T-helper 22 cell (primary cell): ENCODE data around the gene GPR37L1.
"Not testable (repeated sequence)": the region's sequence is repeated elsewhere in the genome, so short reads cannot be mapped to it uniquely, and the experiment has no call there.

Experiments
- DNase-seq: peaks from one replicate; pipeline ENCODE4 v3.0.0-alpha.2; 2020; ENCODE audit warnings: low read depth

GPR37L1 gene

GRCh38 chr1:202133496-202133895 lies 10.8 kb downstream of the GPR37L1 start:
- no peak for DNase-seq

GRCh38 chr1:202133989-202134388 lies 11.3 kb downstream of the GPR37L1 start:
- no peak for DNase-seq

GRCh38 chr1:202134645-202135172 lies 12.0 kb downstream of the GPR37L1 start:
- no peak for DNase-seq

- DNase-seq, result no peak
These were observed 12.6 kb downstream of the GPR37L1 start for GRCh38 chr1:202135221-202135721.

GRCh38 chr1:202140833-202141232 lies 18.1 kb downstream of the GPR37L1 start:
- no peak for DNase-seq

GRCh38 chr1:202141468-202141867 lies 18.8 kb downstream of the GPR37L1 start:
- DNase-seq, result not testable (repeated sequence)

GRCh38 chr1:202143011-202143767 lies 20.5 kb downstream of the GPR37L1 start:
- no peak for DNase-seq

GRCh38 chr1:202143768-202144401 lies 21.2 kb downstream of the GPR37L1 start:
- DNase-seq, result no peak

- peak; percentile 53 for DNase-seq
These were observed 21.8 kb downstream of the GPR37L1 start, which contains the start of gene ARL8A for GRCh38 chr1:202144402-202145067. ARL8A (minus strand) TSS chr1:202144737; CDS start chr1:202144572, 165 bp downstream.

- no peak for DNase-seq
These were observed 22.5 kb downstream of the GPR37L1 start for GRCh38 chr1:202145068-202145743.

- not testable (repeated sequence) for DNase-seq
These were observed 23.0 kb downstream of the GPR37L1 start for GRCh38 chr1:202145744-202146140.

- DNase-seq, result no peak
These were observed 23.6 kb downstream of the GPR37L1 start for GRCh38 chr1:202146279-202146678.

- DNase-seq, result no peak
These were observed 24.3 kb downstream of the GPR37L1 start for GRCh38 chr1:202146993-202147392.

- no peak for DNase-seq
These were observed 25.7 kb downstream of the GPR37L1 start for GRCh38 chr1:202148391-202148790.

- no peak for DNase-seq
These were observed 26.8 kb downstream of the GPR37L1 start for GRCh38 chr1:202149566-202149965.

GRCh38 chr1:202150187-202150586 lies 27.5 kb downstream of the GPR37L1 start:
- no peak for DNase-seq

GRCh38 chr1:202150602-202151001 lies 27.9 kb downstream of the GPR37L1 start:
- no peak for DNase-seq

- no peak for DNase-seq
These were observed 28.3 kb downstream of the GPR37L1 start for GRCh38 chr1:202151045-202151444.

- DNase-seq, result no peak
These were observed 29.7 kb downstream of the GPR37L1 start for GRCh38 chr1:202152399-202152798.

- DNase-seq, result no peak
These were observed 30.6 kb downstream of the GPR37L1 start for GRCh38 chr1:202153284-202153683.

GRCh38 chr1:202154148-202154765 lies 31.5 kb downstream of the GPR37L1 start:
- DNase-seq, result no peak
